ENCODE measurements around the gene KDM7A.

The KDM7A gene

GRCh38 chr7:140054751-140055150, 122.0 kb downstream of the KDM7A start:
- no peak for DNase-seq (ENCODE audit: low read depth in 2 of 2)

- DNase-seq (ENCODE audit: low read depth in 2 of 2): no peak
Measured at GRCh38 chr7:140053812-140054539, 122.8 kb downstream of the KDM7A start.

- no peak for DNase-seq (ENCODE audit: low read depth in 2 of 2)
Measured at GRCh38 chr7:140051820-140052219, 125.0 kb downstream of the KDM7A start.

GRCh38 chr7:140050100-140050499, 126.7 kb downstream of the KDM7A start:
- no peak for DNase-seq (ENCODE audit: low read depth in 2 of 2)

- DNase-seq (ENCODE audit: low read depth in 2 of 2): no peak
Measured at GRCh38 chr7:140049339-140050024, 127.3 kb downstream of the KDM7A start.

GRCh38 chr7:140048989-140049338, 127.8 kb downstream of the KDM7A start:
- no peak for DNase-seq (ENCODE audit: low read depth in 2 of 2)

GRCh38 chr7:140048138-140048537, 128.6 kb downstream of the KDM7A start:
- no peak for DNase-seq (ENCODE audit: low read depth in 2 of 2)

GRCh38 chr7:140047197-140047596, 129.6 kb downstream of the KDM7A start:
- DNase-seq (ENCODE audit: low read depth in 2 of 2): no peak

GRCh38 chr7:140045697-140046096, 131.1 kb downstream of the KDM7A start:
- no peak for DNase-seq (ENCODE audit: low read depth in 2 of 2)

GRCh38 chr7:140044251-140044650, 132.5 kb downstream of the KDM7A start:
- DNase-seq (ENCODE audit: low read depth in 2 of 2): no peak

GRCh38 chr7:140042386-140042670, 134.5 kb downstream of the KDM7A start:
- DNase-seq (ENCODE audit: low read depth in 2 of 2): no peak

- DNase-seq (ENCODE audit: low read depth in 2 of 2): no peak
Measured at GRCh38 chr7:140041659-140042385, 135.0 kb downstream of the KDM7A start.

GRCh38 chr7:140039896-140040295, 136.9 kb downstream of the KDM7A start:
- no peak for DNase-seq (ENCODE audit: low read depth in 2 of 2)

- no peak for DNase-seq (ENCODE audit: low read depth in 2 of 2)
Measured at GRCh38 chr7:140039066-140039465, 137.7 kb downstream of the KDM7A start.

- DNase-seq (ENCODE audit: low read depth in 2 of 2): no peak
Measured at GRCh38 chr7:140036224-140036962, 140.4 kb downstream of the KDM7A start.

GRCh38 chr7:140035400-140036223, 141.2 kb downstream of the KDM7A start:
- DNase-seq (ENCODE audit: low read depth in 2 of 2): no peak

Data from stimulated activated CD8-positive, alpha-beta memory T cell treated with anti-CD3 and anti-CD28 coated beads, Interleukin-2, amount 100 ng/mL, for 1 hour (primary cell).